ENCODE results near the gene SSTR5.

DNA sequence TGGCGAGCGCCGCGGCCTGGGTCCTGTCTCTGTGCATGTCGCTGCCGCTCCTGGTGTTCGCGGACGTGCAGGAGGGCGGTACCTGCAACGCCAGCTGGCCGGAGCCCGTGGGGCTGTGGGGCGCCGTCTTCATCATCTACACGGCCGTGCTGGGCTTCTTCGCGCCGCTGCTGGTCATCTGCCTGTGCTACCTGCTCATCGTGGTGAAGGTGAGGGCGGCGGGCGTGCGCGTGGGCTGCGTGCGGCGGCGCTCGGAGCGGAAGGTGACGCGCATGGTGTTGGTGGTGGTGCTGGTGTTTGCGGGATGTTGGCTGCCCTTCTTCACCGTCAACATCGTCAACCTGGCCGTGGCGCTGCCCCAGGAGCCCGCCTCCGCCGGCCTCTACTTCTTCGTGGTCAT lies 6.8 kb downstream of the SSTR5 start:
- TF ChIP-seq CTCF (IDR thresholded peaks at IDR 0.05) (no peak), POLR2A (IDR thresholded peaks at IDR 0.05) (no peak), POLR2AphosphoS5 (IDR thresholded peaks at IDR 0.05) (no peak), EP300 (IDR thresholded peaks at IDR 0.05) (no peak)
